Gastroesophageal sphincter (tissue), 4 donors: ENCODE data around the gene MYCN. TPM values are rescaled to one million over a fixed set of nuclear protein-coding genes. Genes with fewer than 3 reads are reported as not detected.

Source experiments
- ATAC-seq: fragments of 150-250 bp; one replicate; pipeline ENCODE4 v1.9.1; 2016; ENCODE audit warnings: mild to moderate bottlenecking, moderate library complexity
- H3K27ac ChIP-seq, 4 donors: fragments of 200-600 bp; sonication (generic) in 3 of 4; 1 replicate in 3 of 4; 2 replicates in 1 of 4; pipeline ENCODE4 v1.5.1; 2016 to 2019
- H3K27me3 ChIP-seq: fragments of 200-600 bp; sonication (generic); one replicate; pipeline ENCODE4 v1.5.1; 2019
- H3K36me3 ChIP-seq, 2 donors: fragments of 200-600 bp; sonication (generic); one replicate each; pipeline ENCODE4 v1.5.1; 2019; ENCODE audit warnings: control low read depth in 1 of 2
- H3K4me1 ChIP-seq, 3 donors: fragments of 200-600 bp; sonication (generic); 1 replicate in 2 of 3; 2 replicates in 1 of 3; pipeline ENCODE4 v1.5.1; 2016 to 2019; ENCODE audit warnings: control low read depth in 2 of 3
- H3K4me3 ChIP-seq, 2 donors: fragments of 200-600 bp; sonication (generic); one replicate each; pipeline ENCODE4 v1.5.1; 2019; ENCODE audit warnings: mild to moderate bottlenecking in 1 of 2, moderate library complexity in 1 of 2
- H3K9me3 ChIP-seq, 3 donors: fragments of 200-600 bp; sonication (generic); one replicate each; pipeline ENCODE4 v1.5.1; 2017 to 2019; ENCODE audit warnings: control low read depth in 2 of 3
- EP300 ChIP-seq: sonication (generic); formaldehyde crosslinking; IDR thresholded peaks from one replicate; pipeline ENCODE4 v1.6.1; 2017; ENCODE audit warnings: antibody characterized with exemption, mild to moderate bottlenecking
- POLR2A ChIP-seq, 2 donors: fragments of 450-650 bp; IDR thresholded peaks; one replicate each; pipeline ENCODE4 v1.6.1; 2017; ENCODE audit warnings: antibody characterized with exemption in 2 of 2, mild to moderate bottlenecking in 2 of 2, moderate library complexity in 1 of 2
- POLR2AphosphoS5 ChIP-seq: sonication (generic); formaldehyde crosslinking; IDR thresholded peaks from one replicate; pipeline ENCODE4 v1.6.1; 2017; ENCODE audit warnings: antibody characterized with exemption
- WGBS, 2 donors: methylation state at CpG; one replicate each; pipeline ENCODE4 v1.1.5; 2018; ENCODE audit warnings: low coverage in 1 of 2; 5-methylcytosine and 5-hydroxymethylcytosine counted together
- total RNA-seq, 4 donors: library from RNA; depleted of rRNA; stranded (reverse); fragments of >200 nt; gene quantifications; one replicate each; pipeline ENCODE4 v1.1.0, GENCODE V29; 2016
- TF ChIP-seq, protein P1 (sequence below), 4 experiments: fragments of 200-600 bp in 2 of 4; fragments of 450-650 bp in 2 of 4; sonication (generic) in 1 of 4; IDR thresholded peaks; one replicate each; pipeline ENCODE4 v1.5.1; 2017 to 2019; ENCODE audit warnings: antibody characterized with exemption in 4 of 4, mild to moderate bottlenecking in 2 of 4, moderate library complexity in 2 of 4

MYCN gene
- total RNA-seq, 4 donors from 2014 or later, result 0.13 to 0.46 (median 0.35) TPM; not detected in 1

DNA sequence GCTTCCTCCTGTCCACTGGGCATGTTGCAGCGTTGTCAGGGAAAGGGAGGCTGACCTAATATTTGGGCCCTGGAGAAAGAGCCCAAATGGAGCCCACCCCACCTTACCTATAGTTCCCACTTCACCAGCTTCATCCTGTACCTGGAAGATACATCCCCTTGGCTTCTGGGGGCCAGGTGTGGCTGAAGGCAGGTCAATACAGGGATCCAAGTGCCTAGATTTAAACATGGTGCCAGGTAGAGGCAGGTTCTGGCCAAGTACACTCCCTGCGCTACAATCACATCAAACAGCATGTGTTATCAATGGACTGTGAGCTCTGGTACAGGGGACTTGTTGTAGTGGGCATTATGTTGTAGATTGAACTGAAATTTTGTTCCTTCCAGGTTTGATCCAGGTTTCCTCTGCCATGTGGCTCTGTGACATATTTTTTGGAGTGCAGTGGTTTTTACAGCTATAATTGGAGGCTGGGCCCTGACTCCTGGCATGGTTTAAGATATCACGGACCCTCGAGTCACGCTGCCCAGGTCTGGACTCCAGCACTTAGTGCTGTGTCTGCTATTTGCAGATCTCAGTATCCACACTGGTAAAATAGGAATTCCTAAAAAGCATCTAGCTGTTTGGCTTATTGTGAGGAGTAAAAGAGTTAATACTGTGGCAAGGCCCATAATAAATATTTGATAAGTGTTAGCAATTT, 23.8 kb downstream of the MYCN start:
- no peak overlapping the region for H3K27ac ChIP-seq
- TF ChIP-seq, protein P1, sequence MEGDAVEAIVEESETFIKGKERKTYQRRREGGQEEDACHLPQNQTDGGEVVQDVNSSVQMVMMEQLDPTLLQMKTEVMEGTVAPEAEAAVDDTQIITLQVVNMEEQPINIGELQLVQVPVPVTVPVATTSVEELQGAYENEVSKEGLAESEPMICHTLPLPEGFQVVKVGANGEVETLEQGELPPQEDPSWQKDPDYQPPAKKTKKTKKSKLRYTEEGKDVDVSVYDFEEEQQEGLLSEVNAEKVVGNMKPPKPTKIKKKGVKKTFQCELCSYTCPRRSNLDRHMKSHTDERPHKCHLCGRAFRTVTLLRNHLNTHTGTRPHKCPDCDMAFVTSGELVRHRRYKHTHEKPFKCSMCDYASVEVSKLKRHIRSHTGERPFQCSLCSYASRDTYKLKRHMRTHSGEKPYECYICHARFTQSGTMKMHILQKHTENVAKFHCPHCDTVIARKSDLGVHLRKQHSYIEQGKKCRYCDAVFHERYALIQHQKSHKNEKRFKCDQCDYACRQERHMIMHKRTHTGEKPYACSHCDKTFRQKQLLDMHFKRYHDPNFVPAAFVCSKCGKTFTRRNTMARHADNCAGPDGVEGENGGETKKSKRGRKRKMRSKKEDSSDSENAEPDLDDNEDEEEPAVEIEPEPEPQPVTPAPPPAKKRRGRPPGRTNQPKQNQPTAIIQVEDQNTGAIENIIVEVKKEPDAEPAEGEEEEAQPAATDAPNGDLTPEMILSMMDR (IDR thresholded peaks at IDR 0.05), result no peak
- TF ChIP-seq POLR2A (IDR thresholded peaks at IDR 0.05) (no peak), POLR2AphosphoS5 (no peak), EP300 (no peak)
- no peaks in the 10 kb centered on the region for H3K9me3 ChIP-seq
- H3K4me1 ChIP-seq, result no peaks in the 10 kb centered on the region
- ATAC-seq, result no peak
- no peak overlapping the region for H3K4me3 ChIP-seq
- H3K27me3 ChIP-seq, result no peaks in the 10 kb centered on the region
- no peaks in the 10 kb centered on the region for H3K36me3 ChIP-seq
- WGBS, 2 donors, result 96 to 100% methylated on average over 4 of the region's 5 CpGs

DNA sequence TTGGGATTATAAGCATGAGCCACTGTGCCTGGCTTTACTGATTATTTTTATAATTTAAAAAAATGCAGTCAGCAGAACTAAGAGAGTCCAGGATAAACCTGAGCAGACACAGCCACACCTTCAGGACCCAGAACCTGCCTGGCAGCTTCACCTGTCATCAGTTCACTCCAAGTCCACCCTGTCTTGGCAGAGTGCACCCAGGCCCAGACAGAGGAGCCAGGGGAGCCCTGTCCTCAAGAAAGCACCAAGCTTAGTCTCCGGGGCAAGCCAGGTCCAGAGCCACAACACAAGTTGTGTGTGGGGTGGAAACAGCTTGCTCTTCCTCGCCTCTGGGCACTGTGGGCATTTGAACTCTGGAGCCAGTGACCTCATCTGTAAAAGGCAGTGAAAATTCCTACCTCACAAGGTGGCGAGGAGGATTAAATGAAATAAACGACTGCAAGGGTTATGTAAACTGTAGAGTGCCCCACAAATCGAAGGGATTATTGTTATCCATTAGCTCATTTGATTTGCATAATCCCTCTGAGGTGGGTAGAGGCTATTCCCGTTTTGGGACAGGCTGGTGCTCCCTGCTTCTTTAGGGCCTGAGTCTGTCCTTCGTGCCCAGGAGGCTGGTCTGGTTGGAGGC, 24.7 kb downstream of the MYCN start:
- H3K4me1 ChIP-seq, result no peaks in the 10 kb centered on the region
- 20 to 65% methylated on average over 2 to 6 of the region's 7 CpGs for WGBS, 2 donors
- no peaks in the 10 kb centered on the region for H3K27me3 ChIP-seq
- no peaks in the 10 kb centered on the region for H3K36me3 ChIP-seq
- H3K9me3 ChIP-seq, result no peaks in the 10 kb centered on the region
- H3K27ac ChIP-seq, result no peak overlapping the region
- no peak overlapping the region for H3K4me3 ChIP-seq
- ATAC-seq, result no peak
- TF ChIP-seq POLR2AphosphoS5 (no peak), EP300 (no peak), POLR2A (IDR thresholded peaks at IDR 0.05) (no peak)
- TF ChIP-seq, protein P1 (IDR thresholded peaks at IDR 0.05), result no peak

DNA sequence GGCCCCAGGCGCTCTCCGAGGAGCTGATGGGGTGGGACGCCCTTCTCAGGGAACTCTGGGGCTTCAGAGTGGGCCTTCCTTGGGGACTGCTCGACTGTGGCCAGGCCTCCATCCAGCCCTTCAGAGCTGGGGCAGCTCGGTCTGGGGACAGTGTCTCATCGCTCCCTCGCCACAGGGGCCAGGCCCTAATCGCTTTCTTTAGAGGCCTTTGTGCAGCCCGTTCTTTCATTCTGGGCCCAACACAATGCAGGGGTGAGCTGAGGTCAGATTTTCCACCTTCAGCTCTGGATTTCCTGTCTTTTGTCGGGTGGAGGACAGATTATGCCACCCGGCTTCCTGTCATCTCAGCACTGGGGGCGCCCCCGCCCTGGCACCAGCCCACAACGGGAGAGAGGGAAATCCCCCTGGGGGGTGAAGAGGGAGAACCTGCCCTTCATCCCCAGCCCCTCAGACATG, 25.2 kb downstream of the MYCN start:
- TF ChIP-seq, protein P1 (IDR thresholded peaks at IDR 0.05), result no peak
- TF ChIP-seq POLR2AphosphoS5, result no peak
- TF ChIP-seq EP300, result no peak
- TF ChIP-seq POLR2A (IDR thresholded peaks at IDR 0.05), result no peak
- Histone ChIP-seq H3K4me1 (no peaks in the 10 kb centered on the region), H3K36me3 (no peaks in the 10 kb centered on the region), H3K4me3 (no peak overlapping the region), H3K27ac (no peak overlapping the region), H3K9me3 (no peaks in the 10 kb centered on the region), H3K27me3 (no peaks in the 10 kb centered on the region)
- 57% methylated on average over 4 of the region's 14 CpGs; no CpG with 5 or more reads in 1 of the 2 donors for WGBS, 2 donors
- ATAC-seq, result no peak

DNA sequence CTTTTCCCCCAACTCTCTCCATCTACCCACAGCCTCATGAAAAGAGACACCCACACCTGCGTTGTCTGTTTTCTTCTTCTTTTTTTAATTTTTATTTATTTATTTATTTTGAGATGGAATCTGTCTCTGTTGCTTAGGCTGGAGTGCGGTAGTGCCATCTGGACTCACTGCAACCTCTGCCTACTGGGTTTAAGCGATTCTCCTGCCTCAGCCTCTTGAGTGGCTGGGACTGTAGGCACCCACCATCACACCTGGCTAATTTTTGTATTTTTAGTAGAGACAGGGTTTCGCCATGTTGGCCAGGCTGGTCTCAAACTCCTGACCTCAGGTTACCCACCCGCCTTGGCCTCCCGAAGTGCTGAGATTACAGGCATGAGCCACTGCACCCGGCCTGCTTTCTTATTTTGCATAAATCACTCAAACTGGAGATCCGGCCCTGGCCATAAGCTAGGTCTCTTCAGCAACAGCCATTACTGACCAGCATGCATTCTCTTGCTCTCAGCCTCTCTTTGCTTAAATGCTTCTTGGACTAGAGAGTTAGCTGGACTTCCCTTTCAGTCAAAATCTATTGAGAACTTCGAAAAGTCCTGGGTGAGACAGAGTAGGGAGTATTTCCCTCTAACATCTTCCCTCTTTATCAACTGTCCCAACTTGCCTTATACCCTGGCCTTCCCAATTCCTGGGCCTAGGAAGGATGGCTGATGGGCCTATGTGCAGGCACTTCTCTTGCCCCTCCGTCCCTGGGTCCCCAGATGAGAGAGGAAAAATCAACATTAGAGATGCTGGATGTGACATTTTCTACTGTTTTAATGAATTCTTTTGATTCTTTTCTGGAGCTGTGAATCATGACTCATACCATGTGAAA, 27.3 kb downstream of the MYCN start:
- no peak overlapping the region for H3K27ac ChIP-seq
- no peaks in the 10 kb centered on the region for H3K9me3 ChIP-seq
- H3K36me3 ChIP-seq, result no peaks in the 10 kb centered on the region
- no peaks in the 10 kb centered on the region for H3K4me1 ChIP-seq
- peaks cover 7% of the 10 kb centered on the region for H3K27me3 ChIP-seq
- ATAC-seq, result no peak
- WGBS, 2 donors, result 85 to 100% methylated on average over 1 to 7 of the region's 10 CpGs
- no peak overlapping the region for H3K4me3 ChIP-seq
- TF ChIP-seq, protein P1 (IDR thresholded peaks at IDR 0.05), result no peak
- TF ChIP-seq EP300, result no peak
- TF ChIP-seq POLR2A (IDR thresholded peaks at IDR 0.05), result no peak
- TF ChIP-seq POLR2AphosphoS5, result no peak
